HEK293 (cell line): Measurements from ENCODE around the gene SNHG17.
"Not testable (repeated sequence)": the region's sequence is repeated elsewhere in the genome, so short reads cannot be mapped to it uniquely, and the experiment has no call there.

Source experiments
- CTCF ChIA-PET: fragments of 350-600 bp; formaldehyde crosslinking; extraction: SDS; loops from one replicate; lab custom pipeline; 2021; ENCODE audit warnings: antibody characterized with exemption; lab: Yijun Ruan, JAX
- POLR2A ChIA-PET: fragments of 300-600 bp; formaldehyde crosslinking; extraction: SDS; loops from one replicate; lab custom pipeline; 2020; ENCODE audit warnings: antibody characterized with exemption, inconsistent platforms; lab: Yijun Ruan, JAX
- H3K27ac ChIP-seq: fragments of 200-500 bp; sonication (Bioruptor generic); 2 replicates; pipeline ENCODE4 v1.5.1; 2014; ENCODE audit warnings: low read depth, low read length, control low read depth, inconsistent platforms; ENCODE audit errors: extremely low read depth
- H3K36me3 ChIP-seq, 2 experiments: fragments of 200-500 bp in 1 of 2; sonication (Bioruptor generic) in 1 of 2; 1 replicate in 1 of 2; 2 replicates in 1 of 2; pipeline ENCODE4 v1.5.1; 2014 to 2017; ENCODE audit warnings: inconsistent platforms in 2 of 2, low read length in 2 of 2; ENCODE audit not compliant: control insufficient read depth in 2 of 2, insufficient read depth in 1 of 2
- H3K4me1 ChIP-seq: fragments of 200-500 bp; sonication (Bioruptor generic); 2 replicates; pipeline ENCODE4 v1.5.1; 2014; ENCODE audit warnings: mild to moderate bottlenecking, low read length, inconsistent platforms; ENCODE audit not compliant: control insufficient read depth, insufficient read depth
- H3K4me3 ChIP-seq: 2 replicates; pipeline ENCODE4 v1.5.1; 2011; ENCODE audit warnings: low read depth, mild to moderate bottlenecking, control low read depth, low read length, moderate library complexity
- H3K9me3 ChIP-seq: fragments of 200-500 bp; sonication (Bioruptor generic); 2 replicates; pipeline ENCODE4 v1.5.1; 2014; ENCODE audit warnings: low read depth, low read length, inconsistent platforms; ENCODE audit not compliant: control insufficient read depth, insufficient read depth
- HOXA7 ChIP-seq: sonication (generic); formaldehyde crosslinking; IDR thresholded peaks from 2 replicates; pipeline ENCODE4 v1.8.1; 2022; ENCODE audit warnings: missing genetic modification reagents, borderline replicate concordance
- IKZF3 ChIP-seq: fragments of 450-650 bp; IDR thresholded peaks from 2 replicates; pipeline ENCODE4 v1.5.0; 2018; ENCODE audit warnings: missing biosample characterization, mild to moderate bottlenecking, missing genetic modification characterization, moderate library complexity
- MYNN ChIP-seq: fragments of 450-650 bp; formaldehyde crosslinking; IDR thresholded peaks from 2 replicates; pipeline ENCODE4 v1.5.1; 2016; ENCODE audit warnings: missing biosample characterization, missing genetic modification characterization, borderline replicate concordance
- OSR2 ChIP-seq: fragments of 450-650 bp; formaldehyde crosslinking; IDR thresholded peaks from 2 replicates; pipeline ENCODE4 v1.5.1; 2016; ENCODE audit warnings: missing biosample characterization, missing genetic modification characterization
- SCRT2 ChIP-seq: fragments of 450-650 bp; formaldehyde crosslinking; IDR thresholded peaks from 2 replicates; pipeline ENCODE4 v1.5.1; 2016; ENCODE audit warnings: missing biosample characterization, missing genetic modification characterization
- ZNF140 ChIP-seq: fragments of 450-650 bp; formaldehyde crosslinking; IDR thresholded peaks from 2 replicates; pipeline ENCODE4 v1.5.1; 2016; ENCODE audit warnings: missing biosample characterization, missing genetic modification characterization
- ZNF148 ChIP-seq: fragments of 450-650 bp; formaldehyde crosslinking; IDR thresholded peaks from 2 replicates; pipeline ENCODE4 v1.5.0; 2017; ENCODE audit warnings: missing biosample characterization, missing genetic modification characterization, borderline replicate concordance
- ZNF169 ChIP-seq: fragments of 450-650 bp; formaldehyde crosslinking; IDR thresholded peaks from 2 replicates; pipeline ENCODE4 v1.5.1; 2016; ENCODE audit warnings: missing biosample characterization, missing genetic modification characterization
- ZNF175 ChIP-seq: fragments of 450-650 bp; formaldehyde crosslinking; IDR thresholded peaks from 2 replicates; pipeline ENCODE4 v1.5.1; 2016; ENCODE audit warnings: missing biosample characterization, missing genetic modification characterization
- ZNF24 ChIP-seq: fragments of 450-650 bp; formaldehyde crosslinking; IDR thresholded peaks from 2 replicates; pipeline ENCODE4 v1.5.1; 2016; ENCODE audit warnings: missing biosample characterization, missing genetic modification characterization
- ZNF335 ChIP-seq: fragments of 450-650 bp; formaldehyde crosslinking; conservative IDR thresholded peaks from 2 replicates; pipeline ENCODE4 v1.5.1; 2016; ENCODE audit warnings: missing biosample characterization, missing genetic modification characterization
- ZNF404 ChIP-seq: fragments of 450-650 bp; formaldehyde crosslinking; IDR thresholded peaks from 2 replicates; pipeline ENCODE4 v1.5.1; 2017; ENCODE audit warnings: missing biosample characterization, missing genetic modification characterization
- ZNF433 ChIP-seq: fragments of 450-650 bp; formaldehyde crosslinking; IDR thresholded peaks from 2 replicates; pipeline ENCODE4 v1.5.1; 2016; ENCODE audit warnings: missing biosample characterization, missing genetic modification characterization, low read depth
- ZNF48 ChIP-seq: fragments of 450-650 bp; formaldehyde crosslinking; IDR thresholded peaks from 2 replicates; pipeline ENCODE4 v1.5.1; 2016; ENCODE audit warnings: missing biosample characterization, missing genetic modification characterization
- ZNF488 ChIP-seq: fragments of 450-650 bp; formaldehyde crosslinking; IDR thresholded peaks from 2 replicates; pipeline ENCODE4 v1.5.1; 2016; ENCODE audit warnings: missing biosample characterization, missing genetic modification characterization
- ZNF510 ChIP-seq: fragments of 450-650 bp; formaldehyde crosslinking; IDR thresholded peaks from 2 replicates; pipeline ENCODE4 v1.5.1; 2018; ENCODE audit warnings: mild to moderate bottlenecking, missing genetic modification characterization, missing biosample characterization; ENCODE audit not compliant: insufficient replicate concordance
- ZNF639 ChIP-seq: fragments of 450-650 bp; formaldehyde crosslinking; IDR thresholded peaks from 2 replicates; pipeline ENCODE4 v1.5.1; 2016; ENCODE audit warnings: missing biosample characterization, missing genetic modification characterization
- ZNF654 ChIP-seq: fragments of 450-650 bp; formaldehyde crosslinking; IDR thresholded peaks from 2 replicates; pipeline ENCODE4 v1.5.1; 2016; ENCODE audit warnings: low read depth, missing biosample characterization, missing genetic modification characterization
- ZSCAN30 ChIP-seq: fragments of 450-650 bp; IDR thresholded peaks from 2 replicates; pipeline ENCODE4 v1.5.1; 2018; ENCODE audit warnings: missing biosample characterization, mild to moderate bottlenecking, missing genetic modification characterization, moderate library complexity
- ZSCAN5A ChIP-seq: fragments of 450-650 bp; formaldehyde crosslinking; IDR thresholded peaks from 2 replicates; pipeline ENCODE4 v1.5.1; 2016; ENCODE audit warnings: missing biosample characterization, missing genetic modification characterization
- TF ChIP-seq, protein P1 (sequence below): fragments of 450-650 bp; formaldehyde crosslinking; IDR thresholded peaks from 2 replicates; pipeline ENCODE4 v1.5.1; 2016; ENCODE audit warnings: missing biosample characterization, missing genetic modification characterization
- TF ChIP-seq, protein P2 (sequence below): sonication (generic); formaldehyde crosslinking; IDR thresholded peaks from 2 replicates; pipeline ENCODE4 v1.8.1; 2022; ENCODE audit warnings: mild to moderate bottlenecking, moderate library complexity, missing genetic modification reagents

SNHG17 gene

DNA sequence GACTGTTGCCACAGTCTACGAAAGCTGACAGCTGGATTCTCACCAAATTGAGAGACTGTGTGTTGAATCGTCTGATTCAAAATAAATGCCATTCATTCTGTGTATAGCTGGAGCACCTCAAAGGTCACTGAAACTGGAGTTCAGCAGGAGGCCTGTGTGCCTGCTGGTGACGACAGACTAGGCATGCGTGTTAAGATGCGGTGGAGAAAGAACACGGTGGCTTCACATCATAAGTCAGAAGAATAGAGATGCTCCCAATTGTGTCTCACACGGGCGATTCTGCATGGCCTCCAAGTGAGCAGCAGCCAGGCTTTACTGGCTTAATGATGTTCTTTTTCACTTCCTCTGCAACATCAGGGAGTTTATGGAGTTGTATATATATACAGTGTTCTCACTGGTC, 32.3 kb downstream of the SNHG17 start (continued):
- TF ChIP-seq ZNF488, result no peak
- TF ChIP-seq ZNF175 (tag by site-specific recombination), result no peak
- no peak for TF ChIP-seq IKZF3
- TF ChIP-seq MYNN (tag by site-specific recombination), result no peak
- no peak for TF ChIP-seq ZNF654 (tag by site-specific recombination)
- TF ChIP-seq ZNF48, result no peak
- TF ChIP-seq ZNF335 (tag by site-specific recombination), result no peak

- Histone ChIP-seq H3K4me1 (no peaks in the 10 kb centered on the region), H3K27ac (no peak overlapping the region), H3K4me3 (no peak overlapping the region), H3K36me3 (no peaks in the 10 kb centered on the region), H3K9me3 (no peaks in the 10 kb centered on the region)
- ChIA-PET CTCF (interaction anchor here (0.6 kb wide), 1 partner anchor 37 kb away, joined by 4 read pairs; no protein-coding TSS in a partner anchor), POLR2A (no interaction called here)
- TF ChIP-seq ZNF404 (tag by site-specific recombination) (no peak), ZNF140 (no peak), ZNF433 (tag by site-specific recombination) (no peak), ZNF169 (no peak), HOXA7 (CRISPR knock-in tag) (no peak)
- TF ChIP-seq, protein P1, sequence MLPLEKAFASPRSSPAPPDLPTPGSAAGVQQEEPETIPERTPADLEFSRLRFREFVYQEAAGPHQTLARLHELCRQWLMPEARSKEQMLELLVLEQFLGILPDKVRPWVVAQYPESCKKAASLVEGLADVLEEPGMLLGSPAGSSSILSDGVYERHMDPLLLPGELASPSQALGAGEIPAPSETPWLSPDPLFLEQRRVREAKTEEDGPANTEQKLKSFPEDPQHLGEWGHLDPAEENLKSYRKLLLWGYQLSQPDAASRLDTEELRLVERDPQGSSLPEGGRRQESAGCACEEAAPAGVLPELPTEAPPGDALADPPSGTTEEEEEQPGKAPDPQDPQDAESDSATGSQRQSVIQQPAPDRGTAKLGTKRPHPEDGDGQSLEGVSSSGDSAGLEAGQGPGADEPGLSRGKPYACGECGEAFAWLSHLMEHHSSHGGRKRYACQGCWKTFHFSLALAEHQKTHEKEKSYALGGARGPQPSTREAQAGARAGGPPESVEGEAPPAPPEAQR (tag by site-specific recombination), result no peak
- TF ChIP-seq, protein P2, sequence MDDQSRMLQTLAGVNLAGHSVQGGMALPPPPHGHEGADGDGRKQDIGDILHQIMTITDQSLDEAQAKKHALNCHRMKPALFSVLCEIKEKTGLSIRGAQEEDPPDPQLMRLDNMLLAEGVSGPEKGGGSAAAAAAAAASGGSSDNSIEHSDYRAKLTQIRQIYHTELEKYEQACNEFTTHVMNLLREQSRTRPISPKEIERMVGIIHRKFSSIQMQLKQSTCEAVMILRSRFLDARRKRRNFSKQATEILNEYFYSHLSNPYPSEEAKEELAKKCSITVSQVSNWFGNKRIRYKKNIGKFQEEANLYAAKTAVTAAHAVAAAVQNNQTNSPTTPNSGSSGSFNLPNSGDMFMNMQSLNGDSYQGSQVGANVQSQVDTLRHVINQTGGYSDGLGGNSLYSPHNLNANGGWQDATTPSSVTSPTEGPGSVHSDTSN (CRISPR knock-in tag), result no peak
These were observed 33.0 kb downstream of the SNHG17 start for GRCh38 chr20:38402089-38402488.

DNA sequence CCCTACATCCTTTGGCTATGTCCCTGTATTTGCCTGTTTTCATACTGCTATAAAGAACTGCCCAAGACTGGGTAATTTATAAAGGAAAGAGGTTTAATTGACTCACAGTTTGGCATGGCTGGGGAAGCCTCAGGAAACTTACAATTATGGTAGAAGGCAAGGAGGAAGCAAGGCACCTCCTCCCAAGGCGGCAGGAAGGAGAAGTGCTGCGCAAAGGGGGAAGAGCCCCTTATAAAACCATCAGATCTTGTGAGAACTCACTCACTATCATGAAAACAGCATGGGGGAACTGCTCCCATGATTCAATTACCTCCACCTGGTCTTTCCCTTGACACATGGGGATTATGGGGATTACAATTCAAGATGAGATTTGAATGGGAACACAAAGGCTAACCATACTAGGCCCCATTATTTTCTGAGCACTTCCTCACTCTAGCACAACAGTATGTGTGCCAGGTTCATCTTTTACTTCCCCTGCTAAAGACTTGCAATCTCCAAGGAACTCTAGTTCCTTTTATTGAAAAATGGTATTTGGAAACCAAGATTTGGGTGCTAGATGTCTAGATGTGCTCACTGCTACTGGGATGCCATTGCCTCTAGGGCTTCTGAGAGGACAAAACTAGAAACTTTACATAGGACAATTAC, 39.3 kb downstream of the SNHG17 start:
- H3K36me3 ChIP-seq, H3K27ac ChIP-seq, H3K4me1 ChIP-seq, H3K4me3 ChIP-seq, H3K9me3 ChIP-seq, POLR2A ChIA-PET: not testable (repeated sequence)
- CTCF ChIA-PET, result interaction anchor here (0.6 to 2.1 kb wide), 3 partner anchors 10 to 141 kb away, joined by 3 to 6 read pairs (median 5); no protein-coding TSS in a partner anchor

DNA sequence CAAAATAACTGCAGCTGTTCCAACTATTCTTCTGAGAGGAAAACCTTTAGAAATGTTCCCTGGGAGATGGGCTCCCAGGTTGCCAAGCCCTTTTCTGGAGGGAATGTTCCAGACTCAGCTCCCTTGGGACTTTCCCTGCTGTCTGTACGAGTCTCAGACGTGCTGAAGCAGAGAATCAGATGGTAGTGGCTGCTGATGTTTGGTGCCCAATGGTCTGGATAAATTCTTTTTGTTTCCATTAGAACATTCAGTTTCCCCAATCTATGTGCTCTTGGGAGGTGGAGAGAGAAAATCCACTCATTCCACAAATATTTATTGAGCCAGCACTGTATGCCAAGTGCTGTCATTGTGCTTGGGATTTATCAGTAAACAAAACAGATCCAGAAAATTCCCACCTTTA, 40.0 kb downstream of the SNHG17 start:
- ChIA-PET POLR2A (no interaction called here), CTCF (interaction anchor here (0.9 to 2.1 kb wide), 3 partner anchors 11 to 58 kb away, joined by 3 to 5 read pairs (median 3); no protein-coding TSS in a partner anchor)
- Histone ChIP-seq H3K4me1 (no peaks in the 10 kb centered on the region), H3K27ac (no peak overlapping the region), H3K9me3 (no peaks in the 10 kb centered on the region), H3K4me3 (no peak overlapping the region), H3K36me3 (no peaks in the 10 kb centered on the region)
- no peak for TF ChIP-seq ZSCAN30 (tag by site-specific recombination)
- no peak for TF ChIP-seq OSR2 (tag by site-specific recombination)
- TF ChIP-seq ZNF510, result no peak
- TF ChIP-seq SCRT2 (tag by site-specific recombination), result no peak
- TF ChIP-seq ZNF24, result no peak
- TF ChIP-seq ZNF639 (tag by site-specific recombination), result no peak
- no peak for TF ChIP-seq ZNF148 (tag by site-specific recombination)
- TF ChIP-seq ZSCAN5A, result no peak
